ENCODE measurements around the gene CYP4F8. TPM values are rescaled to one million over a fixed set of nuclear protein-coding genes. Genes with fewer than 3 reads are reported as not detected.

Gene CYP4F8
- total RNA-seq, 1 experiment from 2014 or later: not detected

- H3K4me1 Mint-ChIP-seq: no peaks in the 10 kb centered on the region
- H3K27me3 Mint-ChIP-seq (ENCODE audit: low read depth): peaks cover 1% of the 10 kb centered on the region; the same call in 1 of the 2 replicates
- Histone ChIP-seq H4K91ac (ENCODE audit: insufficient read length, low read depth, low read length) (no peak overlapping the region), H3K27ac (ENCODE audit: insufficient read length, low read depth, low read length) (no peak overlapping the region), H2AFZ (ENCODE audit: low read length) (no peak overlapping the region), H3K18ac (ENCODE audit: insufficient read length, low read depth, low read length) (no peak overlapping the region), H3K56ac (ENCODE audit: insufficient read length, low read depth, low read length) (no peak overlapping the region), H3K23me2 (ENCODE audit: insufficient read length, low read depth, low read length, poor library complexity, severe bottlenecking) (no peaks in the 10 kb centered on the region), H3K14ac (ENCODE audit: insufficient read depth, low read length) (no peak overlapping the region), H3K23ac (ENCODE audit: insufficient read length, low read depth, low read length) (no peak overlapping the region), H2BK20ac (ENCODE audit: low read depth, low read length, poor library complexity, severe bottlenecking) (no peak overlapping the region), H3K79me1 (ENCODE audit: insufficient read depth, low read depth, low read length, poor library complexity, severe bottlenecking) (no peaks in the 10 kb centered on the region), H3K4me1 (ENCODE audit: insufficient read depth, low read length) (no peaks in the 10 kb centered on the region), H3K9ac (ENCODE audit: extremely low read depth, insufficient read length, low read length) (no peak overlapping the region), H3K27me3 (ENCODE audit: insufficient read depth, low read length) (no peaks in the 10 kb centered on the region), H3K79me2 (ENCODE audit: insufficient read depth, low read length) (no peaks in the 10 kb centered on the region), H3K9me3 (ENCODE audit: control insufficient read depth, low read depth, low read length) (peaks cover 64% of the 10 kb centered on the region), H4K8ac (replicated peaks; ENCODE audit: insufficient read length, low read depth, low read length) (no peak overlapping the region), H4K20me1 (ENCODE audit: control insufficient read depth, insufficient read depth, insufficient read length) (no peaks in the 10 kb centered on the region), H2BK15ac (ENCODE audit: low read depth, low read length) (no peak overlapping the region), H3K4me2 (ENCODE audit: insufficient read depth, insufficient read length, low read length) (no peak overlapping the region), H3T11ph (ENCODE audit: low read length) (no peak overlapping the region), H3K4ac (ENCODE audit: low read depth, low read length) (no peak overlapping the region), H2BK5ac (ENCODE audit: insufficient read length, low read length) (no peak overlapping the region), H2BK12ac (ENCODE audit: insufficient read length, low read depth, low read length) (no peak overlapping the region), H2BK120ac (ENCODE audit: low read depth, low read length, poor library complexity, severe bottlenecking) (no peak overlapping the region), H2AK5ac (ENCODE audit: insufficient read length, low read length) (no peak overlapping the region), H4K5ac (ENCODE audit: insufficient read length, low read depth, low read length) (no peak overlapping the region)
- TF ChIP-seq CTCF (conservative IDR thresholded peaks at IDR 0.05): no peak
- no peak overlapping the region for H3K4me3 Mint-ChIP-seq
- no peak for DNase-seq
- no CpG with 5 or more reads among the region's 5 CpGs for WGBS (ENCODE audit: extremely low coverage, insufficient read length, low lambda C conversion rate)
- H3K9me3 Mint-ChIP-seq: peaks cover 77 to 89% of the 10 kb centered on the region in 2 experiments
- peaks cover 0 to 13% (median 3%) of the 10 kb centered on the region in 3 experiments; a peak in 4 of 7 replicates for H3K36me3 Mint-ChIP-seq (ENCODE audit: insufficient read depth in 1 of 3, low read depth in 3 of 3)
- H3K27ac Mint-ChIP-seq: no peak overlapping the region
Observed at GRCh38 chr19:15633082-15633835, 18.2 kb downstream of the CYP4F8 start.

All from H9 (cell line).